ENCODE results near the gene NSMF. TPM values are rescaled to one million over a fixed set of nuclear protein-coding genes. Genes with fewer than 3 reads are reported as not detected.

The NSMF gene
- total RNA-seq, 2 donors from 2014 or later = 65.4 to 65.9 TPM

GRCh38 chr9:137406876-137407589 is 52.1 kb downstream of the NSMF start:
- H3K9me3 ChIP-seq = no peaks in the 10 kb centered on the region
- TF ChIP-seq CTCF (IDR thresholded peaks at IDR 0.05) (peak; percentile 64 to 91 (median 82)), POLR2A (IDR thresholded peaks at IDR 0.05) (peak in 1 of 3 donors; percentile 26)
- ATAC-seq (peak; percentile 81), DNase-seq (peak; percentile 69 to 78 (median 76))
- H3K27me3 ChIP-seq = no peaks in the 10 kb centered on the region
- peak overlapping the region in 3 of 4 donors; percentile 46 to 63 (median 56) for H3K27ac ChIP-seq
- 5% methylated on average over 58 of the region's 63 CpGs; no CpG with 5 or more reads in 1 of the 2 donors for WGBS, 2 donors
- no peak overlapping the region for H3K4me3 ChIP-seq
- no peaks in the 10 kb centered on the region for H3K36me3 ChIP-seq (replicated peaks in 1 of 2; ENCODE audit: insufficient read depth in 1 of 2, low read depth in 2 of 2)
- H3K4me1 ChIP-seq = peaks cover 27% of the 10 kb centered on the region
- intact Hi-C loops (cut with DNase I) = loop anchor here (5.0 kb wide), 1 partner anchor 125 kb away; no protein-coding TSS in a partner anchor

DNA sequence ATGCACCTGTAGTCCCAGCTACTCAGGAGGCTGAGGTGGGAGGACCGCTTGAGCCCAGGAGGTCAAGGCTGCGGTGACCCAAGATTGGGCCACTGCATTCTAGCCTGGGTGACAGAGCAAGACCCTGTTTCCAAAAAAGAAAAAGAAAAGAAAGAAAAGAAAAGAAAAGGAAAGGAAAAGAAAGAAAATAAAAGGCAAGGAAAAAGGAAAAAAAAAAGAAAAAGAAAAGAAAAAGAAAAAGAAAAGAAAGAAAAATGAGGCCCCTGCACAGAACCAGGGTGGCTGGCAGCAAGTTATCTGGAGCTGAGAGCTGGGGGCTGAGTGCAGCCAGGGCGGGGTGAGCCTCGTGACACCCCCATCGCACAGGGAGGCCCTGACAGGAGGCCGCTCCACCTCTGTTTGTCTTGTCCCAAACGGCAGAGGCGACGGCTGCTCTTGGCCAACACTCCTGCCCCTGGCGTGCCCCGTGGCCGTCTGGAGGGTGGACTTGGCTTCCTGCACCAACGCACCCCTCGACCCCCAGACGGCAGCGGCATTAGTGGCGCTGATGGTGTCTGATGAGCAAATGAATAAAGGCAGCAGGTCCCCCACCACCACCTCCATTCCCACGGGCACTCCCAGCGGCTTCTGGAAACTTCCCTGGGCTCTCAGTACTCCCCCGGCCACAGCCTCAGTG is 52.9 kb downstream of the NSMF start:
- DNase-seq (no peak), ATAC-seq (no peak)
- Histone ChIP-seq H3K27ac (peak overlapping the region in 2 of 4 donors; percentile 46 to 63), H3K36me3 (replicated peaks in 1 of 2; ENCODE audit: insufficient read depth in 1 of 2, low read depth in 2 of 2) (no peaks in the 10 kb centered on the region), H3K9me3 (no peaks in the 10 kb centered on the region), H3K4me1 (peaks cover 22% of the 10 kb centered on the region), H3K4me3 (no peak overlapping the region), H3K27me3 (no peaks in the 10 kb centered on the region)
- intact Hi-C loops (cut with DNase I) = loop anchor here (5.0 kb wide), 1 partner anchor 124 kb away; no protein-coding TSS in a partner anchor
- WGBS, 2 donors = 57 to 63% methylated on average over 10 to 18 of the region's 20 CpGs
- TF ChIP-seq POLR2A (IDR thresholded peaks at IDR 0.05) = no peak
- no peak for TF ChIP-seq CTCF (IDR thresholded peaks at IDR 0.05)

DNA sequence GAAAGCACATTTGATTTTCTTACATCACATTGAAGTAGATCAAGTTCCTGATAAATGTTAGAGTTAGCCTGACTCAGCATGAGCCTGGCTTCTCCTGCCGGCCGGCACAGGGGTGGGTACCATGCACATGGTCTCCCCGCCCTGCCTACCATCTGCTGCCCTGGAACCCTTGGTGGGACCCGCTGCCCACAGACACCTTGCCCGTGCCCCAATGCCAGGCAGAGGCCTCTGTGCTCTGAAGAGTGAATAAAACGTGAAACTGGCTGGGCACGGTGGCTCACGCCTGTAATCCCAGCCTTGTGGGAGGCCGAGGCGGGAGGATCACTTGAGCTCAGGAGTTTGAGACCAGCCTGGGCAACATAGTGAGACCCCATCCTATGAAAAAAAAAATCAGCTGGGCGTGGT is 53.5 kb downstream of the NSMF start:
- intact Hi-C loops (cut with DNase I) = loop anchor here (5.0 kb wide), 1 partner anchor 123 kb away; no protein-coding TSS in a partner anchor
- Histone ChIP-seq H3K36me3 (replicated peaks in 1 of 2; ENCODE audit: insufficient read depth in 1 of 2, low read depth in 2 of 2) (no peaks in the 10 kb centered on the region), H3K27ac (no peak overlapping the region), H3K9me3 (no peaks in the 10 kb centered on the region), H3K4me1 (peaks cover 16% of the 10 kb centered on the region), H3K4me3 (no peak overlapping the region), H3K27me3 (no peaks in the 10 kb centered on the region)
- no peak for TF ChIP-seq POLR2A (IDR thresholded peaks at IDR 0.05)
- TF ChIP-seq CTCF (IDR thresholded peaks at IDR 0.05) = no peak
- WGBS, 2 donors = 85 to 92% methylated on average over 9 to 11 of the region's 11 CpGs
- DNase-seq = no peak
- no peak for ATAC-seq

DNA sequence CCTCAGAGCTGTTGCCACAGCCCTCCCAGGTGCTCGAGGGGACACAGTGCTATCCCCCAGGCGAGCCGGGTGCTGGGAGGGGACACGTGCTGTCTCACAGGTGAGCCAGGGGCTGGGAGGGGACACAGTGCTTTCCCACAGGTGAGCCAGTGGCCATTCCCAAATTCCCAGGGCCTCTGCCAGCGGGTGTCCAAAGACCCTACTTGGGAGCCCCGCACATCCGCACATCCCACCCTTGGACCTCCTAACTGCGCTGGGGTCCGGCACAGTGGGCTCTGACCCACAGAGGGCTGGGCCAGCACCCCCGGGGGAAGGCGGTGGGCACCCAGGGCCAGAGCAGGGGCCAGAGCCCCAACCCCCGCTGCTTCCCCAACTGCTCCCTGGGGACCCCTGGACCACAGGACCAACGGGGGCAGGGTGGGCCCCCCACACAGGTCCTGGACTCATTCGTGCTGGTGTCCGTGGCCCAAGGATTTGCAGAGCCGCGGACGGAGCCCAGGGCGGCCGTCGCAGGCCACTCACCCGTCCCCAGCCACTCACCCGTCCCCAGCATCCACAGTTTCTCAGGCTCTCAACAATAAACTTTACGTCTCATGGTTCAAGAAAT is 54.1 kb downstream of the NSMF start:
- ATAC-seq (no peak), DNase-seq (no peak)
- no peaks in the 10 kb centered on the region for H3K9me3 ChIP-seq
- H3K4me3 ChIP-seq = no peak overlapping the region
- intact Hi-C loops (cut with DNase I) = loop anchor here (5.0 kb wide), 1 partner anchor 123 kb away; no protein-coding TSS in a partner anchor
- H3K36me3 ChIP-seq (replicated peaks in 1 of 2; ENCODE audit: insufficient read depth in 1 of 2, low read depth in 2 of 2) = no peaks in the 10 kb centered on the region
- WGBS, 2 donors = 89 to 97% methylated on average over 6 to 24 of the region's 24 CpGs
- no peaks in the 10 kb centered on the region for H3K27me3 ChIP-seq
- TF ChIP-seq POLR2A (IDR thresholded peaks at IDR 0.05) = no peak
- TF ChIP-seq CTCF (IDR thresholded peaks at IDR 0.05) = no peak
- peaks cover 13% of the 10 kb centered on the region for H3K4me1 ChIP-seq
- no peak overlapping the region for H3K27ac ChIP-seq

Data from body of pancreas (tissue), 4 donors.